HG02970 (cell line): ENCODE results near the gene FGFBP2.

Experiments
- ATAC-seq: cut with Tn5 transposase; IDR thresholded peaks from one replicate; pipeline ENCODE4 v1.9.1; 2021; ENCODE audit warnings: mild to moderate bottlenecking, moderate library complexity, moderate number of reproducible peaks; ENCODE audit not compliant: unreplicated experiment, low FRiP score

Gene FGFBP2, protein sequence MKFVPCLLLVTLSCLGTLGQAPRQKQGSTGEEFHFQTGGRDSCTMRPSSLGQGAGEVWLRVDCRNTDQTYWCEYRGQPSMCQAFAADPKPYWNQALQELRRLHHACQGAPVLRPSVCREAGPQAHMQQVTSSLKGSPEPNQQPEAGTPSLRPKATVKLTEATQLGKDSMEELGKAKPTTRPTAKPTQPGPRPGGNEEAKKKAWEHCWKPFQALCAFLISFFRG

GRCh38 chr4:15963001-15963451 lies at the start of gene FGFBP2:
FGFBP2 (minus strand) TSS chr4:15963175; CDS start chr4:15963129, 46 bp downstream.
- ATAC-seq = peak; percentile 30

DNA sequence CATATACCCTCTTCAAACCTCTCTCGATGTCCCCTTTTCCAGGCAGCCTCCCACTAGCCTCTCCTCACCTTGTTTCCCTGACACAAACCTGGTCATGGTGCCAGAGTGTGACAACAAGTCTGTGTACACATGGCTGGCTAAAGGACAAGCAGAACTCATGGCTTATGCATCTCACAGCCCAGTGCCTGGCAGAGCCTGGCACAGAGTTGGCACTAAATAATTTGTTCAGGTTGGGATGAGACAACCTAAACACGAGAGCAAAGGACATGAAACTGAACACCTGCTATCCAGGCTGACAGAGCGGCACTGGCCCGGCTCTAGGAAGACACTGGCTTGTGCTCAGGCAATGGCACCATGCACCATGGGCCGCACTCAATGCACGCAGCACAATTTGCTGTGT lies 48.2 kb upstream of the FGFBP2 start:
- ATAC-seq = no peak

GRCh38 chr4:16009153-16009552 lies 46.2 kb upstream of the FGFBP2 start:
- ATAC-seq = no peak

GRCh38 chr4:16007471-16008095 lies 44.6 kb upstream of the FGFBP2 start:
- no peak for ATAC-seq

GRCh38 chr4:16006771-16007446 lies 43.9 kb upstream of the FGFBP2 start:
- ATAC-seq = no peak

DNA sequence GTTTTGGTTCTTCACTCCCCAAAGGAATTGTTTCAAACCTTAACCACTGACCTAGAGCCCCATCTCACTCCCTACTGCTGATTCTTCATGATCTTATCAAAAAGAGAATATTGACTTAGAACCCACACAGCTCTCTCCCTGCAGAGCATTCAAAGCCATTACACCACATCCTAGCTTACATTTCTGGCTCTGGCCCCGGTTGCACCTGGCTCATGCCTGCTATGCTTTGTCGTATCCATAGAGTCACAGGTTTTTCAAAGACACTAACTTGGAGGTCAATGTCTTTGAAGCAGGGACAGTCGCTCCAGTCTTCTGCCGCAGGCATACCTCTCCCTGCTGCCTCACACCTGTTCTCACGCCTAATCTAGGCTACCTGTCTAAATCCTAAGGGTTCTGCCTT lies 42.7 kb upstream of the FGFBP2 start:
- no peak for ATAC-seq

GRCh38 chr4:16001484-16001858 lies 38.5 kb upstream of the FGFBP2 start:
- no peak for ATAC-seq

GRCh38 chr4:16000708-16001483 lies 37.9 kb upstream of the FGFBP2 start:
- no peak for ATAC-seq

- no peak for ATAC-seq
Observed at GRCh38 chr4:15996773-15997172, 33.8 kb upstream of the FGFBP2 start.

DNA sequence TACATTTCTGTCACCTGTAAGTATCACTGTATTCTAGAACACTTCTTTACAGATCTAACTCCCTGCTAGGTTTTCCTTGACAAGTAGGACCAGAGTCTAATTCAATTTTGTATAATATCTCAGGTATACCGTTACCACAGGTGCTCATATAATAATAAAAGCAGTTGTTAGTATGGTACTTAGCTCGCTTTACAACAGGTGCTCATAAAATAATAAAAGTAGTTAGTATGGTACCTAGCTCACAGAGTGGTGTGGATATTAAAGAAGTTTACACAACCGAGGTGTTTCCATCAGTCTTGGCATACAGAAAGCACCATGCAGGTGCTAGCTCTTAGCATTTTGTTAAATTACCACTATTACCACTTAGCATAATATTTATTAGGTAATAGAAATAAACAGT lies 32.9 kb upstream of the FGFBP2 start:
- ATAC-seq = no peak

DNA sequence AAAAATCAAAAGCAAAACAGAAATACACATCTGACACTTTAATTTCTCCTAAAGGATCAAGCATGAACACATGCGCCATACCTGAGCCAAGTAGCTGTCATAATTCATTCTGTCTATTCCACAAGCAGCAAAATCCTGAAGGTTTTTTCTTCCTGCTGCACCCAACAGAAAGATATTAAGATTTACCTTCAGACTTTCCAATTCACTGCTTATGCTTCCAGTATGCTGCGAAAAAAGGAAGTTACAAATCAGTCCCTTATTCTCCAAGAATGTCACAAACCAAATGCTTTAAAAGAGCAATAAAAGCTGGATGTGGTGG lies 29.2 kb upstream of the FGFBP2 start:
- ATAC-seq = no peak

- no peak for ATAC-seq
Observed at GRCh38 chr4:15990570-15991285, 27.8 kb upstream of the FGFBP2 start.

GRCh38 chr4:15989424-15989823 lies 26.4 kb upstream of the FGFBP2 start:
- ATAC-seq = no peak

DNA sequence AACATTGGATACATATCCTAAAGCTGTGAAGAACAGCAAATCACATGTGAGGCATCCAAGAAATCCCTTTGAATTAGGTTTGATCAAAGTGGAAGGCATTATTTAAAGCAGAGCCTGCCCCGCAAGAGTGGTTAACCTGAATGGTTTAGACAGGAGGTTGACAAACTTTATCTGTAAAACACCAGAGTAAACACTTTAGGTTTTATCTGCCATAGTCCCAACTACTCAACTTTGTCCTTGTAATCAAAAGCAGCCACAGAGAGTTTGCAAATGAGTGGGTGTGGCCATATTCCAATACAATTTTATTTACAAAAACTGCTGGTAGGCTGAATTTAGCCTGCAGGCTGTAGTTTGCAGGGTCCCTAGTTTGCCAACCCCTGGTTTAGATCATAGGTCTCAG lies 25.2 kb upstream of the FGFBP2 start:
- ATAC-seq = no peak

DNA sequence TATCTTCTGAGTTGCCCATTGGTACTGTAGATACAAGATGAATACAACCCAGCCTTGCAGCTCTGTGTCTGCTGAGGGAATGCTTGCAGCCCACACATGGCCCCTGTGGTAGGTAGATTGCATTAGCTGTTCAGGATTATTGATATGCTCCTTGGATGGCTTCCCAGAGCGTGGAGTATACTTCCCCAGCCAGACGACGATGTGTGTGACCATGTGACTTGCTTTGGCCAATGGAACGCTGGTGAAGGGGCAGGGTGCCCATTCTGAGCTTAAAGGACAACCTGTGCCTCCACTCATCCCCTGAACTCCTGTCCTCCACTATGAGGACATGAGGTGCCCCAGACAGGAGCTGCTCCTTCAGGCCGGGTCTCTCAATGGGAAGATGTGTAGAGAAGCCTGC lies 23.9 kb upstream of the FGFBP2 start:
- no peak for ATAC-seq

GRCh38 chr4:15983610-15984009 lies 20.6 kb upstream of the FGFBP2 start:
- no peak for ATAC-seq

GRCh38 chr4:15982842-15983524 lies 20.0 kb upstream of the FGFBP2 start:
- no peak for ATAC-seq

DNA sequence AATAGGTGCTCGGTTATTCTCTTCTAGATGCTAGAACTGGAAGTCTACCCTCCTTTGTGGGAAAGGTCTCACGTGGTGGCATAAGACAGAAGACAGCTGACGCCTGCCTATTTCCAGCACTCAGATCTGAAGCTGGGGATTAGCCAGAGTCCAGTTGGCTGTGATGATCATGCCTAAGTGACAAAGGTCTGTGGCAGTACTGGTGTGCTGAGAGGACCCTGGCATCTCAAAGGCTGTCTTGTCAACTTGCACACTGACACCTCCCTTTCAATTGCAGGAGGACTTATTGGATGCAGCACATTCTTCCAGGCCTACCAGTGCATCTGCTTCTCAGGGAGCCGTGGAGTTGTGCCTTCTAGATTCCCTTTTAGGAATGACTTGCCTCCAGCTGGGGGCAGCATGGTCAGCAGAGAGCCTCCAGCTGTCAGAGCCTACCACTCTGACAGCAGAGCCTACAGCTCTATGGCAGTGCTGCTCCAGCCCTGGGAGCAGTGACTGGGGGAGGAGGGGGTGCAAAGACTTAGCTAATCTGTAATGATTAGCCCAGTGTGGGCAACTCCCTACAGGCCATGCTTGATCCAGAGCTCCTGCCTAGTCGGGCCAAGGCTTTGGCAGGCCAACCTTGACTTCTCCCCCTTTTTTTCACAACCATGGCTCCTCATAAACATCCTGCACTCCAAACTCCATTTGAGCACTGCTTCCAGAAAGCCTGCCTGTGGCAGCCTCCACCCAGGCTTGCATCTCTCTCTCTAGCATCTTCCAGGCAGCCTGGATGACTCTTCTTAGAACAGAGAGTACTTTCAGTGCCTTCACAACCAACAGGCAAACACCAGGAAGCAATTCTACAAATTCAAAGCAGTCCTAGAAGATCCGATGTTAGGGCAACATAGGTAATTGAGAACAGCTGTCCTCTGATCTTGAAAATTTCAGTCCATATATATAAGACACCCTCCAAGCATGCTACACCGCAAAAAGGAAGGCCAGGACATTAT lies 13.8 kb upstream of the FGFBP2 start:
- no peak for ATAC-seq
